GM23248 (cell line): Measurements from ENCODE around the gene BIK. TPM values are rescaled to one million over a fixed set of nuclear protein-coding genes. Genes with fewer than 3 reads are reported as not detected.

Source experiments
- DNase-seq: peaks from one replicate; pipeline ENCODE4 v3.0.0-alpha.2; 2015
- H2AFZ ChIP-seq: fragments of 200-600 bp; sonication (generic); 2 replicates; pipeline ENCODE4 v1.6.1; 2016; ENCODE audit warnings: antibody characterized with exemption
- H3F3A ChIP-seq: fragments of 200-600 bp; sonication (generic); 2 replicates; pipeline ENCODE4 v1.6.1; 2016; ENCODE audit warnings: mild to moderate bottlenecking, antibody characterized with exemption, mixed run types; ENCODE audit not compliant: insufficient read depth
- H3K27ac ChIP-seq: fragments of 200-600 bp; sonication (generic); 2 replicates; pipeline ENCODE4 v1.5.1; 2016; ENCODE audit warnings: mild to moderate bottlenecking
- H3K27me3 ChIP-seq: fragments of 200-600 bp; sonication (generic); replicated peaks from 2 replicates; pipeline ENCODE4 v1.6.1; 2016; ENCODE audit warnings: mild to moderate bottlenecking; ENCODE audit not compliant: insufficient read depth
- H3K36me3 ChIP-seq: fragments of 200-600 bp; sonication (generic); 2 replicates; pipeline ENCODE4 v1.6.1; 2016; ENCODE audit warnings: low read depth, mild to moderate bottlenecking
- H3K4me1 ChIP-seq: fragments of 200-600 bp; sonication (generic); 2 replicates; pipeline ENCODE4 v1.6.1; 2016; ENCODE audit warnings: mild to moderate bottlenecking; ENCODE audit not compliant: insufficient read depth
- H3K4me2 ChIP-seq: fragments of 200-600 bp; sonication (generic); one replicate; pipeline ENCODE4 v1.6.1; 2016; ENCODE audit warnings: mild to moderate bottlenecking; ENCODE audit not compliant: unreplicated experiment
- H3K4me3 ChIP-seq: fragments of 200-600 bp; sonication (generic); 2 replicates; pipeline ENCODE4 v1.5.1; 2016; ENCODE audit warnings: mild to moderate bottlenecking
- H3K79me2 ChIP-seq: fragments of 200-600 bp; sonication (generic); 2 replicates; pipeline ENCODE4 v1.6.1; 2016; ENCODE audit warnings: mild to moderate bottlenecking; ENCODE audit not compliant: insufficient read depth
- H3K9ac ChIP-seq: fragments of 200-600 bp; sonication (generic); 2 replicates; pipeline ENCODE4 v1.6.1; 2016; ENCODE audit warnings: mild to moderate bottlenecking
- H3K9me2 ChIP-seq: fragments of 200-600 bp; sonication (generic); 2 replicates; pipeline ENCODE4 v1.6.1; 2016; ENCODE audit warnings: mixed run types, mild to moderate bottlenecking, moderate library complexity; ENCODE audit not compliant: insufficient read depth
- H3K9me3 ChIP-seq: fragments of 200-600 bp; sonication (generic); one replicate; pipeline ENCODE4 v1.6.1; 2017; ENCODE audit warnings: low read depth
- H4K20me1 ChIP-seq: fragments of 200-600 bp; sonication (generic); 2 replicates; pipeline ENCODE4 v1.6.0; 2016; ENCODE audit not compliant: insufficient read depth
- EZH2 ChIP-seq: fragments of 200-600 bp; sonication (generic); IDR thresholded peaks from 2 replicates; pipeline ENCODE4 v1.6.1; 2018; ENCODE audit warnings: antibody characterized with exemption, mild to moderate bottlenecking; ENCODE audit not compliant: insufficient read depth, poor library complexity, severe bottlenecking
- EZH2phosphoT487 ChIP-seq: fragments of 200-600 bp; sonication (generic); IDR thresholded peaks from 2 replicates; pipeline ENCODE4 v1.6.1; 2018; ENCODE audit warnings: antibody characterized with exemption, moderate library complexity, mild to moderate bottlenecking, low read depth; ENCODE audit not compliant: insufficient read depth
- WGBS, 2 experiments: methylation state at CpG; one replicate each; pipeline ENCODE4 v1.1.6; 2015 to 2017; ENCODE audit warnings: low lambda C conversion rate in 2 of 2, low coverage in 1 of 2; ENCODE audit errors: missing lambda C conversion rate in 2 of 2; 5-methylcytosine and 5-hydroxymethylcytosine counted together
- in situ Hi-C: fragments of 300-500 bp; cut with MboI; formaldehyde crosslinking; loops from 2 replicates; pipeline ENCODE4 v1.15.0; 2020
- polyA plus RNA-seq: library from polyadenylated mRNA; unstranded; fragments of >200 nt; fragmentation: Nextera tagmentation; extraction: Ambion mirVana; gene quantifications from 2 replicates; pipeline ENCODE4 v1.2.1, GENCODE V29; 2016
- total RNA-seq: library from RNA; depleted of rRNA; stranded (reverse); fragments of >200 nt; shearing (Covaris generic); gene quantifications from 2 replicates; pipeline ENCODE4 v1.2.3, GENCODE V29; 2014

Gene BIK
- total and polyA plus RNA-seq, 2 experiments from 2014 or later = not detected

GRCh38 chr22:43106302-43106701, 4.2 kb upstream of the BIK start:
- H3K4me3 ChIP-seq = no peak overlapping the region
- H3K27me3 ChIP-seq = peaks cover 15% of the 10 kb centered on the region
- TF ChIP-seq EZH2 (no peak), EZH2phosphoT487 (no peak)
- 69 to 70% methylated on average over 8 of the region's 8 CpGs for WGBS, 2 experiments
- no peak overlapping the region for H2AFZ ChIP-seq
- H4K20me1 ChIP-seq = no peaks in the 10 kb centered on the region
- no peak overlapping the region for H3K4me2 ChIP-seq
- DNase-seq = no peak
- H3K9me3 ChIP-seq = no peaks in the 10 kb centered on the region
- H3K79me2 ChIP-seq = no peaks in the 10 kb centered on the region
- no peaks in the 10 kb centered on the region for H3F3A ChIP-seq
- in situ Hi-C loops = no loop called here
- no peaks in the 10 kb centered on the region for H3K36me3 ChIP-seq
- H3K9me2 ChIP-seq = no peaks in the 10 kb centered on the region
- no peak overlapping the region for H3K9ac ChIP-seq
- H3K27ac ChIP-seq = no peak overlapping the region
- no peaks in the 10 kb centered on the region for H3K4me1 ChIP-seq

GRCh38 chr22:43109511-43109910, 1.0 kb upstream of the BIK start:
- H3K9ac ChIP-seq = no peak overlapping the region
- no peaks in the 10 kb centered on the region for H4K20me1 ChIP-seq
- no peaks in the 10 kb centered on the region for H3K9me2 ChIP-seq
- no peak for DNase-seq
- H3K9me3 ChIP-seq = no peaks in the 10 kb centered on the region
- H3K4me1 ChIP-seq = no peaks in the 10 kb centered on the region
- H3K27ac ChIP-seq = no peak overlapping the region
- no peak overlapping the region for H3K4me3 ChIP-seq
- TF ChIP-seq EZH2 = no peak
- no peak for TF ChIP-seq EZH2phosphoT487
- H3K27me3 ChIP-seq = peaks cover 25% of the 10 kb centered on the region
- H2AFZ ChIP-seq = no peak overlapping the region
- no peaks in the 10 kb centered on the region for H3K36me3 ChIP-seq
- in situ Hi-C loops = no loop called here
- H3K79me2 ChIP-seq = no peaks in the 10 kb centered on the region
- H3F3A ChIP-seq = no peaks in the 10 kb centered on the region
- WGBS, 2 experiments = 50 to 56% methylated on average over 4 to 5 of the region's 5 CpGs
- H3K4me2 ChIP-seq = no peak overlapping the region

DNA sequence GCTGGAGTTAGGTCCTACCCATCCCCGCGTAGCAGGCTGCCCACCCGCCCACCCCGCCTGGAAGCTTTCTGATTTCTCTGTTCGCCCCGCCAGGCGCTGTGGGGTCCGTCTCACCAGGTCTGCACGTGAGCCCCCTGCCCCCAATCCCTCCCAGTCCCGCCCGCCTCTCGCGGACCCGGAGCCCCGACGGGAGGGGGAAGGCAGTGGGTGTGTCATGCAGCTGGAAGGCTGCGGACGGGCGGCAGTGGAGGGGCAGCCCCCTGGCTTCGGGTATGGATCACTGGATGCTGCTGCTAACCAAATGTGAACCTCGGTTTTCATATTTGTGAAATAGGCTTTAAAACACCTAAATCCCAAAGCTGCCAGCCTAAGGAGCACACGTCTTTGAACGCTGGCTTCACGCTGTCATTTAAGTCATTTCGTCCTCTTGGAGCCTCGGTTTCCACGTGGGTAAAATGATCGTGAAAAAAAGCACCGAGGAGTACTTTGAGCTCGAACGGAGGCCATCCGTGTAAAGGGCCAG, 568 bp upstream of the BIK start:
- Histone ChIP-seq H3K4me3 (peak overlapping the region; percentile 64), H3K9ac (no peak overlapping the region), H4K20me1 (no peaks in the 10 kb centered on the region), H3K9me2 (no peaks in the 10 kb centered on the region), H3K27ac (no peak overlapping the region), H3K9me3 (no peaks in the 10 kb centered on the region), H3K4me1 (no peaks in the 10 kb centered on the region), H3K27me3 (peaks cover 25% of the 10 kb centered on the region), H2AFZ (peak overlapping the region; percentile 63), H3K4me2 (peak overlapping the region; percentile 87), H3K36me3 (no peaks in the 10 kb centered on the region), H3F3A (no peaks in the 10 kb centered on the region), H3K79me2 (no peaks in the 10 kb centered on the region)
- WGBS, 2 experiments = 1 to 5% methylated on average over 23 to 32 of the region's 32 CpGs
- in situ Hi-C loops = no loop called here
- TF ChIP-seq EZH2 = peak; percentile 55
- TF ChIP-seq EZH2phosphoT487 = peak; percentile 82
- peak; percentile 20 for DNase-seq

DNA sequence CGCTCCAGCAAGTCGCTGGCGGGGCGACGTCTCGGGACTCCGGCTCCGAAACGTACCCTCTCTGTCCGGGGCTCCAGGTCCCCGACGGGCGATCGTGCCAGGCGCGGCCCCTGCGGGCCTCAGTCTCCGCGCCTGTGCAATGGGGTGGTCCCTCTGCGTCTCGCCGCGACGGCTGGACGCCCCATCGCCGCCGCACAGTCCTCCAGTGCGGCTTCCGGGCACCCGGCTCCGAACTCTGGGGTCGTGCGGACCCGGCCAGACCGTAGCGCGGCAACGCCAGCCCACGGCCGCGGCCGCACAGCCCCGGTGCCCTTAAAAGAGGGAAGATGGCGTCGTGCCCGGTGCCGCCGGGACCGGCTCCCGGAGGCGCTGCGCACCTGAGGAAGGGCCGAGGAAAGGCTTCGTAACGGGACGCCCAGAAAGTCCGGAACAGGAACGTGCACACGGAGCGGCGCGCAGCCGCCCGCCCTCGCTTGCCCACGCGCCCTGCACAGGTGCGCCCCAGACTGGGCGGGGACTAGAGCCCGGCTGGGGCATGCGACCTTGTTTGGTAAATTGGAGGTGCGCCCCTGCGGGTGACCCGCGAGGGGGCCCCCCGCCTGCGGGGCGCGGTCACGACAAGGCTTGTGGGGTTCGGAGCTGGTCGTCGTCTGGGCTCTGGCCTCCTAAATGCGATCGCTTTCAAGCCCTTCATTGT, 525 bp downstream of the BIK start:
- Histone ChIP-seq H3K79me2 (no peaks in the 10 kb centered on the region), H3K9me2 (no peaks in the 10 kb centered on the region), H2AFZ (peak overlapping the region; percentile 62), H4K20me1 (no peaks in the 10 kb centered on the region), H3K27me3 (peaks cover 25% of the 10 kb centered on the region), H3F3A (no peaks in the 10 kb centered on the region), H3K36me3 (no peaks in the 10 kb centered on the region), H3K4me2 (peak overlapping the region; percentile 87), H3K4me1 (no peaks in the 10 kb centered on the region), H3K9ac (no peak overlapping the region), H3K9me3 (no peaks in the 10 kb centered on the region), H3K4me3 (peak overlapping the region; percentile 64), H3K27ac (no peak overlapping the region)
- TF ChIP-seq EZH2phosphoT487 (no peak), EZH2 (peak; percentile 15)
- DNase-seq = peak; percentile 11
- WGBS, 2 experiments = 12 to 13% methylated on average over 76 to 84 of the region's 86 CpGs
- in situ Hi-C loops = no loop called here
